A204.1 (cell line): ENCODE results near the gene UBAC1.
"Not testable (repeated sequence)": the region's sequence is repeated elsewhere in the genome, so short reads cannot be mapped to it uniquely, and the experiment has no call there.

Experiments
- FAIRE-seq: peaks from 2 replicates; lab custom pipeline; 2012; peaks lifted over from hg19 to GRCh38; lab: Jason Lieb, UNC

The UBAC1 gene

GRCh38 chr9:135976531-135976930 lies 15.4 kb upstream of the UBAC1 start:
- no peak for FAIRE-seq

DNA sequence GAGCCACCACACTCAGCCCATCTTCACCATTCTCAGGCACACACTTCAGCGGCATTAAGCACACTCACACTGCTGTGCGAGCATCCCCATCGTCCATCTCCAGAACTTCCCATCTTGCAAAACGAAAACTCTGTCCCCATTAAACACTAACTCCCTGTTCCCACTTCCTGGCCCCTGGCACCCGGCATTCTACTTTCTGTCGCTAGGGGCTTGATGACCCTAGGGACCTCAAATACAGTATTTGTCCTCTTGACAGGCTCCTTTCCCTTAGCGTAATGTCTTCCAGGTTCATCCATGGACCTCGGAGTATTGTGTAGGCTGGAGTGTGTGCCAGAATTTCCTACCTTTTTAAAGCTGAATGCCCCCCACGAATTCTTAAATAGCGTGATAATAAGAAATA lies 14.7 kb upstream of the UBAC1 start:
- FAIRE-seq = no peak

- FAIRE-seq = no peak
Measured at GRCh38 chr9:135974220-135974573, 13.0 kb upstream of the UBAC1 start.

GRCh38 chr9:135973277-135974219 lies 12.4 kb upstream of the UBAC1 start:
- no peak for FAIRE-seq

DNA sequence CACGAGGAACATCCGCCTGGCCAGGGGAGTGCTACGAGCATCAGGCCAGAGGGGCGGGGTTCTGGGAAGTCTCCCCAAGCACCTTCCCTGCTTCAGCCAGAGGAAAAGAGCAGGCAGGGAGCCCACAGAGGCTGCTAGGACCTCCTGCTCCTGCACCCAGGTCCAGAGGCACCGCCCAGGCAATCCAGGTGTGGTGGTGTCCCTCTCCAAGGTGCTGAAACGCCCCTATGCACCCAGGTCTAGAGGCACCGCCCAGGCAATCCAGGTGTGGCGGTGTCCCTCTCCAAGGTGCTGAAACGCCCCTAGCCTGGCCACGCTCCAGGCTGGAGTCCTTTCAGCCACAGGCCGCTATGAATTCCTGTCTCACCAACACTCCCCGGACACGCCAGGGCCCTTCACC lies 10.7 kb upstream of the UBAC1 start:
- FAIRE-seq = no peak

DNA sequence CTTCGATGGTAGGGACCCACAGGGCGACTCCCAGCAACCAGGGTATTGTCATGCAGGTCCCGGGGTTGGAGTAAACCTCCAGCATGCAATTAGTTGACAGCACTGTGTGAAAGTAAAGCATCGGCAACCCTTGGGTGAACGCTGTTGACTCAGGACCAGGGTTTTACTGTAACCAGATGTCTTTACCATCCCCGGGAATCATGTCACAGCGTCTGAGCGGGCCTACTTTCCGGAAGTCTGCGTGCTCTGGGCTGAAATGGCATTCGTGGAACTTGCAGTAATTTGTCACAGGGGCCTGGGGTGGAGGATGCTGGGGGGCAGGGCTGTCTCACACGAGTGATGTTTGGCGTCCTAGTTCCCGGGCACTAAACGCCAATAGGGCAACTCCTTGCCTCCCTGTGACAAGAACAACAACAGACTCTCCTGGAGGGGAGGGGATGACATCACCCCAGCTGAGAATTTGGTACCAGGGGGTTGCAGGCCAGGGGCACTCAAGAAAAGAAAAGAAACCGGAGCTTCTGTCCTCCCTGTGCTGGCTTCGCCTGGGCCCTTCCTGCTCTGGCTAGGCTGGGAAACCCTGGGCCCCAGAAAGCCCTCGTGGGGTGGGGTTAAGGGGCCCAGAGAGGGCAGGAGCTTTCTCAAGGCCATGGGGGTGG lies 10.1 kb upstream of the UBAC1 start:
- no peak for FAIRE-seq

DNA sequence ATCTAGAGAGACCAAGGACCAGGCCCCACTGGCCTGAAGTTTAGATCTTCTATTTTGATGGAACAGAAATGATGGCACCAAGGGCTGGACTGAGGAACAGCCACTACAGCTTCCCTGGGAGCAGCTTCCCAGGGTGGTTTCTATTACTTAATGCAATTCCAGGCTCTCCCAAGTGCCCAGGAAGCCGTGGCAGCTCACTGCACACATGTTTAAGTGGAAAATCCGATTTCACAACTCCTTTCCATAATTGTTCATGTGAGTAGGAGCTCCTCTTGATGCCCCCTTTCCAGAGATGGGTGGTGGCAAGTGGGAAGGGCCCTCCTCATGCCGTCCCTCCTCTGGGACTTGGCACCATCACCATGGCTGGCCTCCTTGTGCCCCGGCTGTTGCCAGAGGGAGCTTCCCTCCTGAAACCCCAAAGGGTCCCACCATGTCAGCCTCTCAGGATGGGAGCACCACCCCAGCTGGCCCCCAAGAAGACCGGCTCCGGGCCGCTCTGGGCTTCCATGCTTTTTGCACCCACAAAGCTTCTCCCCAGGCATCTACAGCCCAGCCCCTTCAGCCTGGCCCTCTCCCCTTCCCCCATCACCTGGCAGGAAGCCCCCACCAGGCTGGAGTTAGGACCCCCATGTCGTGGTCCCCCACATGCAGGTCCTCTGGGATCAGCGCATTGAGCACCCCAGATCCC lies 9.1 kb upstream of the UBAC1 start:
- FAIRE-seq = no peak

- FAIRE-seq = no peak
Measured at GRCh38 chr9:135969064-135969683, 8.0 kb upstream of the UBAC1 start.

DNA sequence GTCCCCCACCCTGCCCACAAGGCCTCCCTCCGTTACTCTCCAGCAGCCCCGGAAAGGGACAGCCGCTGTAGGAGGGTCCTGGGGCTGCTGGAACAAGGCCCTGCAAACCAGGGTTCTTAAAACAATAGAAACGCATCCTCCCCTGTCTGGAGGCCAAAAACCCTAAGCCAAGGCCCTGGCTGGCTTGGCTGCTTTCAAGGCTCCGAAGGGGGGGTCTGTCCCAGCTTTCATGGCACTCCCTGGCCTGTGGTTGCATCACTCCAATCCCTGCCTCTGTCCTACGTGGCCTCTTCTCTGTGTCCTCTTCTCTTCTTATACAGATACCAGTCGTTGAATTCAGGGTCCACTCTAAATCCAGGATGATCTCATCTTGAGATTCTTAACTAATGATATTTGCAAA lies 7.4 kb upstream of the UBAC1 start:
- no peak for FAIRE-seq

- FAIRE-seq = no peak
Measured at GRCh38 chr9:135968083-135968476, 6.9 kb upstream of the UBAC1 start.

DNA sequence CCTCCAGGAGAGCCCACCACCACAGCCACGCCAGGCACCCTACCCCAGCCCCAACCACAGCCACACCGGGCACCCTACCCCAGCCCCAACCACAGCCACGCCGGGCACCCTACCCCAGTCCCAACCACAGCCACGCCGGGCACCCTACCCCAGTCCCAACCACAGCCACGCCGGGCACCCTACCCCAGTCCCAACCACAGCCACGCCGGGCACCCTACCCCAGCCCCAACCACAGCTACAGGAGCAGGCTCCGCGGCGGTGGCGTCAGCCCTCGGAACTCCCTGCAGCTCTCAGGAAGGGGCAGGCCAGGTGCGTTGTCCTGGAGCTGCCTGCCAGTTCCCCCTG lies 5.7 kb upstream of the UBAC1 start:
- not testable (repeated sequence) for FAIRE-seq

DNA sequence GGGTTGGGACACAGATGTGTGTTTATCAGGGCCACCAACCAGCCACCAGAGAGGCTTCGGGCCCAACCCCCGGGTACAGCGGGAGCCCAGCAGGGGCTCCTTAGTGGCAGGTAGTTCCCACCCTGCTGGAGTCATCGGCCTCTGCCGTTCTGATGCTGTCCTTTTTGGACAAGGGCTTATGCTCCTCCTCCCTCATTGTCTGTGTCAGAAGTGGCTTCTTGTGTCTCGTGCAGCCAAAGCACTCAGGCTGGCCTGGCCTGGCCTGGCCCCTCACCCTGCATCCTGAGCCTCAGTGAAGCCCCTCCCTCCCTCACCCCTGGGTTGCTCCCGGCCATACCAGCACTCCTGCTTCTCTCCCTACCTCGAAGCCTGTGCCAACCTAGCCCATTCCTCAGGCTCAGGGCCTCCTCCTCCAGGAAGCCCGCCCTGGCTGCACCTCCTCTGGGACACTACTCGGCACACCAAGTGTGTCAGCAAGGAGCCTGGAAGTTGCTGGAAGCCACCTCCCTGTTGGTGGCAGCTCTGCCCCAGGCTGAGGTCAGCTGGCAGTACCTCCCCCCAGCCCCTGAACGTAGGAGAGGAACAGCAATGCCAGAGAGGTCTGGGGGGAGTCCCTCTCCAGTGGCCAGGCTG lies 4.1 kb upstream of the UBAC1 start:
- FAIRE-seq = no peak

GRCh38 chr9:135963938-135964337 lies 2.8 kb upstream of the UBAC1 start:
- FAIRE-seq = no peak

DNA sequence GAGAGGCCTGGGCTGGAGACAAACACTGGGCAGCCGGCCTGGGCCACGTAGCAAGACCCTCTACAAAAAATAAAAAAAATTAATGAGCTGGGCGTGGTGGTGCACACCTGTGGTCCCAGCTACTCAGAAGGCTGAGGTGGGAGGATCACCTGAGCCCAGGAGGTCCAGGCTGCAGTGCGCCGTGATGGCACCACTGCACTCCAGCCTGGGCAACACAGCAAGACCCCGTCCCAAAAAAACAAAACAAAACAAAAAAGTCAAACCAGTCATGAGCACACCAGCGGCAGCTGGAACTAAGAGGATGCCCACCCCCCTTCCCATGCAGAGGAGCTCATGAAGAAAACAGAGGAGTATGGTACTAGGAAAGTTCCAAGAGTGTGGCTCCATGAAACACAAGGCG lies 2.2 kb upstream of the UBAC1 start:
- FAIRE-seq = no peak

- FAIRE-seq = no peak
Measured at GRCh38 chr9:135962696-135963307, 1.6 kb upstream of the UBAC1 start.

DNA sequence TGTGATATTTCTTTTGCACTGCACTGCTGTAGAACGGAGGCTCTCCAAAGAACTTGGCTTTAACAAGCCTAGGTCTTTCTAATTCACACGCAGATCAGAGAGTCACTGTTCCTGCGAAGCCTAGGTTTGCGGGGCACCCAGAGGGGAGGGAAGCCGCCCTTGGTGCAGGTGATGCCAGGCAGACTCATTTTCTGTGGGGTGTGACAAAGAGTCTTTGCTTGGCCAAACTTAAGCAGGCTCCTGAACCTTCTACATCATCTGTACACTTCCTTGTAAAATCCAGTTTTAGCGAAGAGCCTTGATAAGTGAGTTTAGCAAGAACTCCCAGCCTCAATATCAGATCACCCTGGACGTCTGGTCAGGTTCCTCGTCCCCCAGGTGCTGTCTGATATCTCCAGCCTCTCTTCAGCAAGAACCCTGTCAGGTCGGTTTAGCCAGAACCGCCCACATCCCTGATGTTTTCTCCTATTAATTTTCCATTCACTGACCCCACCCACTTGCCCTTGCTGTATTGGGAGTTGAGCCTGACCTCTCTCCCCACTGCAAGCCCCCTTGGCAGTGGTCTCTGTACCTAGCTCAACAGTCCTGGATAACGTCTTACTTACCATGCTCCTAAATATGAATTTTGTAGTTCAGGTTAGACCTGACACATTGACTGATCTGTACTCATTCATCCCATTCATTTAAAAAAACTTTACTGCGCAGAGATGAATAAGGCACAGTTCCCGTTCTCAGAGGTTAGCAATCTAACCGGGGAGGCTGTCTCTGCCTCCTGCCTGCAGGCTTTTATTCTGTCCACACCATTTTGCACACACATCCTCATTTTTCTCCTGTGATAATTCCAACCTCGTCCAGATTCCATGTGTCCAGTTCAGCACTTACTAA lies 880 bp upstream of the UBAC1 start:
- no peak for FAIRE-seq

DNA sequence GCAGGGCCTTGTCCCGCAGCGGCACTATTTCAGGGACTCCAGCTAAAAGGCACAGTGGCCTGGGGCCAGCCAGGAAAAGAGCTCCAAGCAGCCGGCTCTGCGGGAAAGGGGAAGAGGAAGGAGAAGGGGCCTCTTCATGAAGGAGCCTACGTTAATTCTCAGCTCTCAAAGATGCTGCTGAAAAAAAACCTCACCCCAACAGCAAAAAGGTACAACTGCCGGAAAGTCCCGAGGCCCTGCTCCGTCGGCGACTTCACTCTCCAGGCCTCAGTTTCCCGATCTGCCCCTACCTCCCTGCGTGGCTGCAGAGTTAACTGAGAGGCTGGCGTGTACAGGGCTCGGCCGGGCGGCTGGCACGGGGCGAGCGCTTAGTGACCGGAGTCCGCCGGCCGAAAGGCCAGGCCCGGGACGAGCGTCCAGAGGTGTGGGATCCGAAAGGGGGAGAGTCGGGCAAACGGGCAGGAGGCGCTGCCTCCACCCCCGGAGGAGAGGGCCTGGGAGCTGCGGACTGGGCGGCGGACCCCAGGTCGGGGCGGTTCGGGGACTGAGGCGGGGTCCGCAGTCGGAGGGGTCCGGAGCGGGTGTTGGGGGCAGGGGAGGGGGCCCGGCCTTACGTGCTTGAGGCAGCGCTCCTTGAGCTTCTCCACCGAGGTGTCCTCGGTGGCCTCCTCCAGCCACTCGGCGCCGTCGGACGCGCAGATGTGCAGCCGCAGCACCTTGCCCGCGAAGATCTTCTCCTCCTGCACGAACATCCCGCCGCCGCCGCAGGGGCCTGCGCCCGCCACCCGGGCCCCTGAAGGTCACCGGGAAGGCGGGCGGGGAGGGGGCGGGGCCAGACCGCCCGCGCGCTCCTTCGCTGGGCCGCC lies 529 bp downstream of the UBAC1 start:
- FAIRE-seq = no peak

DNA sequence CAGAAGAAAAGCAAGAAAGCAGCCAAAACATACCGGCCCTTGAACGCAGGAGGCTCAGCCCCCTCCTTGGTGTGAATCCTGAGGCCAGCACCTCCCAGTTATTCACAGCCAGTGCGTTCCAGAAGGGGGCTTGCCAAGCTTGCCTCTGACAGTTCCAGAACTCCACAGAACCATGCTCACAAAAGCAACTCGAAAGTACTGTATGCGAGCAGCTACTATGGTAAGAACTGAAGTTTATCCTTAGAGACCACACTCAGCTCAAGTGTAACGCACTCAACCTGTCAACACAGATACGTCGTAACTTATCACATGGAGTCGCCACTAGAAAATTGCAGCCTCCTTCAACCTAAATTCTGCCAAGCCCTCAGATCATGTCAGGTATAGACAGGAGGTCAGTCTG lies 1.4 kb downstream of the UBAC1 start:
- FAIRE-seq = no peak

DNA sequence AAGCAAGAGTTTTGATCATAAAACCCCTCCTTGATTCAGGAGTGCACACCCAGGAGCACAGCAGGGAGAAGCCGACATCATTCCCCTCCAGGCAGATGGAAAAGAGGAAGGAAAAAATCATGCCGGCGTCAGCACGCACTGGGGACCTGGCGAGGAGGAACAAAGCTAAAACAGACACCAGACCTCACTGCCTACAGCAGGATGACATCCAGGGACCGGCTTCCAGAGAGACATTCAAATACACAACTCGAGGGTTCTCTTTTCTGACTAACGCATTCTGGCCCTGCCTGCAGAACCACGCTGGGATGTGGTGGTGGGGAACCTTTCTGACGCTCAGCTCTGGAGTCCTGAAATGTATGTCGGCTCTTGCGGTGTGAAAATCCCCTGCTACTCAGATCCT lies 2.7 kb downstream of the UBAC1 start:
- no peak for FAIRE-seq

DNA sequence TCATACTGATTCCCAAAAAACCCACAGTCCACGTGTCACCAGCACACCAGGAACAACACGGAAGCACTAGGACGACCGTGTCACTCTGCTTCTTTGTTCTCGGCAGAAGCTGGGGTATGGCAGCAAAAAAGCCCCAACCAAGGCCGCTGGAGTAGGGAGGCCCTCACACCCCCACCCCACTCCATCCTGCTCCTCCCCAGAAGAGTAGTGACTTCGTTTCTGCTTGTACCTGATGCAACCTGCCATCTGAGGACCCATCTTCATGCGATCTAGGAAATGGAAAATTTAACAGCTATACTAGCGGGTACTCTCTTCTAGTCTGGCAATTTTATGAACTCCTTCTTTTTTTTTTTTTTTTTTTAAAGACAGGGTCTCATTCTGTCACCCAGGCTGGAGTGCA lies 3.7 kb downstream of the UBAC1 start:
- FAIRE-seq = no peak
